ENCODE measurements around the gene FBLN2. TPM values are rescaled to one million over a fixed set of nuclear protein-coding genes. Genes with fewer than 3 reads are reported as not detected.
A peak's percentile ranks its signal among the peaks of the same experiment; 100 is the strongest.

FBLN2 gene
- total RNA-seq, 2 donors from 2014 or later, result not detected

- ATAC-seq (no peak), DNase-seq (ENCODE audit: low spot score) (no peak)
- Mint-ChIP-seq H3K27ac (no peak overlapping the region), H3K4me1 (ENCODE audit: low read depth in 2 of 2) (no peaks in the 10 kb centered on the region), H3K27me3 (peaks cover 11 to 12% of the 10 kb centered on the region in 2 donors), H3K36me3 (no peaks in the 10 kb centered on the region), H3K4me3 (no peak overlapping the region), H3K9me3 (no peaks in the 10 kb centered on the region)
Measured at GRCh38 chr3:13666781-13667709, 118.1 kb downstream of the FBLN2 start.

- Mint-ChIP-seq H3K4me3 (no peak overlapping the region), H3K27me3 (peaks cover 12 to 21% of the 10 kb centered on the region in 2 donors)
- ATAC-seq, result no peak
Measured at GRCh38 chr3:13668136-13668535, 119.2 kb downstream of the FBLN2 start.

GRCh38 chr3:13669457-13669856, 120.5 kb downstream of the FBLN2 start:
- Mint-ChIP-seq H3K36me3 (no peaks in the 10 kb centered on the region), H3K27me3 (peaks cover 16 to 27% of the 10 kb centered on the region in 2 donors), H3K4me1 (ENCODE audit: low read depth in 2 of 2) (no peaks in the 10 kb centered on the region), H3K4me3 (no peak overlapping the region), H3K9me3 (no peaks in the 10 kb centered on the region), H3K27ac (no peak overlapping the region)
- ATAC-seq (no peak), DNase-seq (ENCODE audit: low spot score) (no peak)

More at GRCh38 chr3:13668136-13668535, 119.2 kb downstream of the FBLN2 start:
- Mint-ChIP-seq H3K4me1 (ENCODE audit: low read depth in 2 of 2) (no peaks in the 10 kb centered on the region), H3K27ac (no peak overlapping the region), H3K9me3 (no peaks in the 10 kb centered on the region), H3K36me3 (no peaks in the 10 kb centered on the region)
- DNase-seq (ENCODE audit: low spot score), result no peak

- H3K36me3 Mint-ChIP-seq, result no peaks in the 10 kb centered on the region
Measured at GRCh38 chr3:13670292-13670691, 121.4 kb downstream of the FBLN2 start.

GRCh38 chr3:13671482-13672233, 122.7 kb downstream of the FBLN2 start:
- no peak for ATAC-seq

More at GRCh38 chr3:13670292-13670691, 121.4 kb downstream of the FBLN2 start:
- H3K4me1 Mint-ChIP-seq (ENCODE audit: low read depth in 2 of 2), result no peaks in the 10 kb centered on the region
- no peak overlapping the region for H3K4me3 Mint-ChIP-seq
- no peak for ATAC-seq
- DNase-seq (ENCODE audit: low spot score), result no peak
- no peaks in the 10 kb centered on the region for H3K9me3 Mint-ChIP-seq
- H3K27ac Mint-ChIP-seq, result no peak overlapping the region
- H3K27me3 Mint-ChIP-seq, result peaks cover 18 to 29% of the 10 kb centered on the region in 2 donors

GRCh38 chr3:13673207-13673606, 124.3 kb downstream of the FBLN2 start:
- H3K4me3 Mint-ChIP-seq, result no peak overlapping the region
- no peaks in the 10 kb centered on the region for H3K36me3 Mint-ChIP-seq
- no peak for ATAC-seq
- no peak for DNase-seq (ENCODE audit: low spot score)
- H3K9me3 Mint-ChIP-seq, result no peaks in the 10 kb centered on the region
- no peaks in the 10 kb centered on the region for H3K4me1 Mint-ChIP-seq (ENCODE audit: low read depth in 2 of 2)
- peaks cover 13 to 19% of the 10 kb centered on the region in 2 donors for H3K27me3 Mint-ChIP-seq
- H3K27ac Mint-ChIP-seq, result no peak overlapping the region

More at GRCh38 chr3:13671482-13672233, 122.7 kb downstream of the FBLN2 start:
- H3K27me3 Mint-ChIP-seq, result peaks cover 20 to 29% of the 10 kb centered on the region in 2 donors
- H3K4me3 Mint-ChIP-seq, result no peak overlapping the region
- H3K4me1 Mint-ChIP-seq (ENCODE audit: low read depth in 2 of 2), result no peaks in the 10 kb centered on the region
- H3K27ac Mint-ChIP-seq, result no peak overlapping the region
- H3K9me3 Mint-ChIP-seq, result no peaks in the 10 kb centered on the region
- no peaks in the 10 kb centered on the region for H3K36me3 Mint-ChIP-seq
- no peak for DNase-seq (ENCODE audit: low spot score)

- no peaks in the 10 kb centered on the region for H3K36me3 Mint-ChIP-seq
- DNase-seq (ENCODE audit: low spot score) (no peak), ATAC-seq (peak in 1 of 2 donors; percentile 29)
- no peaks in the 10 kb centered on the region for H3K9me3 Mint-ChIP-seq
- no peak overlapping the region for H3K4me3 Mint-ChIP-seq
- H3K27ac Mint-ChIP-seq, result no peak overlapping the region
- peaks cover 9 to 19% of the 10 kb centered on the region in 2 donors for H3K27me3 Mint-ChIP-seq
- H3K4me1 Mint-ChIP-seq (ENCODE audit: low read depth in 2 of 2), result no peaks in the 10 kb centered on the region
Measured at GRCh38 chr3:13674538-13675185, 125.7 kb downstream of the FBLN2 start.

GRCh38 chr3:13676356-13677017, 127.6 kb downstream of the FBLN2 start:
- no peaks in the 10 kb centered on the region for H3K36me3 Mint-ChIP-seq
- no peak overlapping the region for H3K27ac Mint-ChIP-seq
- no peak overlapping the region for H3K4me3 Mint-ChIP-seq
- peaks cover 8 to 19% of the 10 kb centered on the region in 2 donors for H3K27me3 Mint-ChIP-seq
- H3K9me3 Mint-ChIP-seq, result no peaks in the 10 kb centered on the region
- no peak for ATAC-seq
- DNase-seq (ENCODE audit: low spot score), result no peak
- no peaks in the 10 kb centered on the region for H3K4me1 Mint-ChIP-seq (ENCODE audit: low read depth in 2 of 2)

- Mint-ChIP-seq H3K4me1 (ENCODE audit: low read depth in 2 of 2) (no peaks in the 10 kb centered on the region), H3K36me3 (no peaks in the 10 kb centered on the region)
Measured at GRCh38 chr3:13677272-13677671, 128.3 kb downstream of the FBLN2 start.

GRCh38 chr3:13681931-13682330, 133.0 kb downstream of the FBLN2 start:
- Mint-ChIP-seq H3K36me3 (no peaks in the 10 kb centered on the region), H3K9me3 (no peaks in the 10 kb centered on the region), H3K4me3 (no peak overlapping the region), H3K27me3 (peaks cover 0 to 8% of the 10 kb centered on the region in 2 donors), H3K27ac (no peak overlapping the region), H3K4me1 (ENCODE audit: low read depth in 2 of 2) (peaks cover 0 to 6% of the 10 kb centered on the region in 2 donors)
- ATAC-seq, result no peak
- no peak for DNase-seq (ENCODE audit: low spot score)

More at GRCh38 chr3:13677272-13677671, 128.3 kb downstream of the FBLN2 start:
- Mint-ChIP-seq H3K27ac (no peak overlapping the region), H3K9me3 (no peaks in the 10 kb centered on the region), H3K4me3 (no peak overlapping the region), H3K27me3 (peaks cover 8 to 16% of the 10 kb centered on the region in 2 donors)
- ATAC-seq (no peak), DNase-seq (ENCODE audit: low spot score) (no peak)

- Mint-ChIP-seq H3K36me3 (no peaks in the 10 kb centered on the region), H3K4me3 (no peak overlapping the region), H3K27me3 (peaks cover 0 to 8% of the 10 kb centered on the region in 2 donors), H3K27ac (no peak overlapping the region), H3K9me3 (no peaks in the 10 kb centered on the region), H3K4me1 (ENCODE audit: low read depth in 2 of 2) (peaks cover 0 to 6% of the 10 kb centered on the region in 2 donors)
- no peak for ATAC-seq
- DNase-seq (ENCODE audit: low spot score), result no peak
Measured at GRCh38 chr3:13682331-13683013, 133.5 kb downstream of the FBLN2 start.

GRCh38 chr3:13683288-13683687, 134.4 kb downstream of the FBLN2 start:
- DNase-seq (ENCODE audit: low spot score) (no peak), ATAC-seq (no peak)
- Mint-ChIP-seq H3K27ac (no peak overlapping the region), H3K36me3 (no peaks in the 10 kb centered on the region), H3K9me3 (no peaks in the 10 kb centered on the region), H3K27me3 (peaks cover 0 to 12% of the 10 kb centered on the region in 2 donors), H3K4me3 (no peak overlapping the region), H3K4me1 (ENCODE audit: low read depth in 2 of 2) (peaks cover 0 to 6% of the 10 kb centered on the region in 2 donors)

Data from natural killer cell treated with Interleukin-12 subunit alpha and Interleukin-12 subunit beta and Interleukin-15 and Interleukin-18, amount 100 ng/mL, for 72 hours (primary cell).